HG02852 (cell line): ENCODE measurements around the gene ITGAV.

Experiments used
- ATAC-seq: cut with Tn5 transposase; IDR thresholded peaks from one replicate; pipeline ENCODE4 v1.9.1; 2021; ENCODE audit warnings: mild to moderate bottlenecking, moderate library complexity; ENCODE audit not compliant: unreplicated experiment

The ITGAV gene

GRCh38 chr2:186612026-186612425 is 22.2 kb downstream of the ITGAV start:
- no peak for ATAC-seq

DNA sequence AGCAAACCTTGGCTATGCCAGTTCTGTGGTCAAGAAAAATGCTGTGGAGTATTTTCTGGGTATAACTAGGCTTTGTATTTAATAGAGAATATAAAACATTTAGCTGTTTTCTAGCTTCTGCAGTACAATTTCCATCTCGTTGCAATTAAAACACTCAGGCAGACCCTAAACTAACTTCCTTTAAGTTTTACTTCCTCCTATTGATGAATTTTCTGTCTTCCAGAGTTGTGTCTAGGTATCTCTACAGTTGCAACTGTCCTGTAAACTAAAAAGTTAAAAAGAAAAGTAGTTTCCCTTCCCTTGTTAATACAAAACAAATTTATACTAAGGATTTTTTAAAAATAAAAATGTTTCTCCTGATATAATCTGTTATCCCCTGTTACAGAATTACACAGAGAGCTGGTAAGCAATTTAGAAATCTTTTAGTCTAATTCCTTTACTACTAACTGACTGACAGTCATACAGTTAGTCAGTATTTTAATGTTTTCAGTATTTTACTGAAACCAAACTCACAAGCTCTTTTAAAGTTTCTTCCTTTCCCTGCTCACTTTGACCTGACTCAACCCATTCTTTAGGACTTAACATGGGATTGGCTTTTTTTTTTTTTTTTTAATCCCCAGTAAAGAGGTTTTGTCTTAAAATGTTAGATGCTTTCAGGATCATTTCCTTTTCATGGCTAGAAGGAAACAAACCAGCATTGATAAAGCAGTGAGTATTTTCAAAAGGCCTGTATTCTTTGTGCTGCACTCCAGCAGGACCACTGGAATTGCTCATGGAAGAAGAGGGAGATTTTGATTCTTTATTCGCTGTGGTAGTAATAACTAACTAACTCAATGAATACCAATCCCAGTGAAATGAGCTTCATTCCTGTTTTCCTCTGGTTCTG is 22.9 kb downstream of the ITGAV start:
- peak; percentile 56 for ATAC-seq

DNA sequence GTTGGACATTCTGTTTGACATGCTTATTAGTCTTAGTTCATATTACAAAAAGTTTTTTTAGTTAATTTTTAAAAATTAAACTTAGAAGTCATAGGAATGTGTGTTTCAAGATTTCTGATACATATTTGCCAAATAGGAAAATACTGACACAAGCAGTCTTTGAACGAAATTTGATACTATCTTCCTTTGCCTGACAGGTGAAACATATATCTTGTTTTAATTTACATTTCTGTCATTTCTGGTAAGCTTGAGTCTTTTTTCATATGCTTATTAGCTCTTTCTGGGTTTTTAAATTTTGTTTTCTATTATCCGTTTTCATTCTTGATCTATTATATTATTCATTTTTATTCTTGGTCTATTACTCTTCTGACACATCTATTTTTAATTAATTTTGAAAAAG is 24.5 kb downstream of the ITGAV start:
- no peak for ATAC-seq

GRCh38 chr2:186617148-186617547 is 27.3 kb downstream of the ITGAV start:
- no peak for ATAC-seq

DNA sequence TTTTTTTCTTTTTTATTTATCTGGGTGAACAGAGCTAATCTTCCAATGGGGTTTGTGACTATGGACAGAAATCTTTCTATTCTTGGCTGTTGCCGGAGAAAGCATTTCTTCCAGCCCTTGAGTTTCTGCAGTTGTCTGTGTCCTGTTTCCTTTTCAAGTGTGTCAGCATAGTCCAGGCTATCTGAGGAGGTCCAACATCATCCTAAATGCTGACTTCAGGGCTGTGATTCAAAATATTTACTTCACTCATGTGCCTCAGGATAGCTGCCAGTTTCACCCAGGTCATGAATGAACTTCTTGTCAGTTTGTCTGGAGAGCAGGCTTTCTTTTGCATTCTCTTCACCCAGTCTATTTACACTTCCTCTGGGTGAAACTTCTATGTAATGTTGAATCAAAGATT is 27.9 kb downstream of the ITGAV start:
- ATAC-seq: no peak

GRCh38 chr2:186618696-186619095 is 28.8 kb downstream of the ITGAV start:
- no peak for ATAC-seq

DNA sequence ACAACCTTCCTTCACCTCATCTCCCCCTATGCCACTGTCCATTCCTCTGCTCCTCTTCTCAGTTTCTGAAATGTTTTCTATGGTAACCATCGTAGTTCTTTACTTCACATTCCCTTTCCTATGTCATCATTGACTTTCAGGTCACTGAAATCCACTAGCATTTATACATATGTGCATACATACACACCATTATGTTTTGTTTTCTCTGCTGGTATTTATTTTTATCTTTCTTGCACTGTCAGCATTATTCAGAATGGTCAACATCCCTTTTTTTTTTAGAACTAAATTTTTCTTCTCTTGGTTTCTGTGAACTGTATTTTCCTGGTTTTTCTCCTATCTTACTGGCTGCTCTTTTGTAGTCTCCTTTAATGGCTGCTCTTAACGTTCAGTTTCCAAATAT is 33.2 kb downstream of the ITGAV start:
- no peak for ATAC-seq

- ATAC-seq: no peak
Measured at GRCh38 chr2:186624276-186624675, 34.4 kb downstream of the ITGAV start.

DNA sequence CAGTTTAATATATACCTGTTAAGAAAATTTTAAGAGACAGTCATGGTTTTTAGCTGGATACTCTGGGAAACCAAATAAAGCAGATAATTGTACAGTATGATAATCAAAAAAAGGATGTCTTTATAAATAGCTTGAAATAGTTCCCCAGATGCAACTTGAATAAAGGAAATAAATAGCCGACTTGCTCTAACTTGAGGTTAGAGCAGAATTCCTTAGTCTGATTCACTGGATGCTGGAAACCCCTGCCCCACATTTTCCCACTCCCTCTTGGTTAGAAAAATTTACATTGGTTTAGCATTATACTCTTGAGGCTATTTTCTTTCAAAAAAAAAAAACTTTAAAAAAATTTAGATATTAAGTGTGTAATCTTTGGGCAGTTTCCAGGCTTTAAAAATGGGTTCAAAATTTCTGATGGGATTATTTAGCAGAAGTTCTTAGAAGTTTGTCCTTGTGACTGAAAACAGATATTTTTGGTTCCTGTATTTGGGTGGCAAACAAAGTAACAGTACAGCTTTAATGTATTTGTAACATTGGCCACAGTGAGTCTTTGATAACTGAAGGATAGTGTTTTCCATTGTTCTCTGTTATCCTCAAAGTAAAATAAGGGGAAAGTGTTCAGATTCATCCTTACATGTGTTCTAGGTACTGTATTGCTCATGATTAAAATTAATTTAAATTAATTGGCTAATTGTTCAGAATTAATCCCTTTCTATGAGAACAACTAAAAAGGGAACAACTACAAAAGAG is 39.6 kb downstream of the ITGAV start:
- no peak for ATAC-seq

DNA sequence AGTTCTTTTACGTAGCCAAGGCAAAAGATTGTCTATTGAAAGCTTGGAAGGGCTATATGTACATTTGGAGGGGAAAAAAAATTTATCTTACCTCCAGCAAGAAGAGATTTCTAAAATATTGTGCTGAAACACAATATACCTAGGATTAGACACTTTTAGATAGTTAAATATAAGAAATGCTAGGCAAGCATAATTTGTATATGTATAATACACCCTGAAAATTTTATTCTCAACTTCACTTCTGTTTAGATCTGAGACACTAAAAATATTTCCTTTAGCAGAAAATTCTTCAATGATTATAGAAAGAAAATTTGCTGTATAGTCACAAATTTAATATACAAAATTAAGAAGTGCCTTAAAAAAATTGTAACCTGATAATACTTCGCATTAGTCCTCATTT is 42.6 kb downstream of the ITGAV start:
- no peak for ATAC-seq

DNA sequence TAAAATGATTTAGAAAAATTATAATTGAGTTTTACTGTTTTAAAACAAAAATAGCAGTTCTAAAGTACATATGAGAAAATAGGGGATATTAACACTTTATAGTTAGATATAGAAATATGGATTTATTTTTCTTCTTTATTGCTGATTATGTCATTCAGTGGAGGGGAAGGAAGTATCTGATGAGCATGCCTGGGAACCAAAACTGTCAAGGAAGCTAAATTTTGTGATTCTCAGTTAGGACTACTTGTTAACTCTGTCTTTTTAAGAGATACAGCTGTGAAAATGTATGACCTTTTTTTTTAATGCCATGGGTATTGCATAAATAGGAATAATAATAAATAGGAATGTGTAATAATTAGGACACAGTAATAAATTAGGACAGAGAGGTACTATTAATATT is 44.8 kb downstream of the ITGAV start:
- no peak for ATAC-seq

DNA sequence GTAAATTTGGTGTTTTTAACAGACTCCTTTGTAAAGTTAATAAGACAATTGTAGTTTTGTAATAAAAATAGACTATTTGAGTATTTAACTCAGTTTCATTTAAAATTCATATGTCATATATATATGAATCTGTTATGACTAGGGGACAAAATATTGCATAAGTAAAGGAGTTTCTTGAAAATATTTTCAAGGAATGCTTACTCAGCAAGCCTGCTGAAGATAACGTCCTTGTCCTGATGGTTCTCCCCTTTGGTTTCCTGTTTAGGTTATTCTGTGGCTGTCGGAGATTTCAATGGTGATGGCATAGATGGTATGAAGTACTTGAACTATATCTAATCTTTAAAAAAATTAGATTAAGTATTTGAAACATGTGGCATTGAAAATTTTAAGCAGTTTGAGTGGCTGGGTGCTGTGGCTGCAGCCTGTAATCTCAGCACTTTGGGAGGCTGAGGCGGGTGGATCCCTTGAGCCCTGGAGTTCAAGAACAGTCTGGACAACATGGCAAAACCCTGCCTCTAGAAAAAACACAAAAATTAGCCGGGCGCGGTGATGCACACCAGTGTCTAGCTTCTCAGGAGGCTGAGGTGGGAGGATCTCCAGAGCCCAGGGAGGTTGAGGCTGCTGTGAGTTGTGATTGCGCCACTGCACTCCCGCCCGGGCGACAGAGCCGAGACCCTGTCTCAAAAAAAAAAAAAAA is 47.1 kb downstream of the ITGAV start:
- ATAC-seq: no peak

DNA sequence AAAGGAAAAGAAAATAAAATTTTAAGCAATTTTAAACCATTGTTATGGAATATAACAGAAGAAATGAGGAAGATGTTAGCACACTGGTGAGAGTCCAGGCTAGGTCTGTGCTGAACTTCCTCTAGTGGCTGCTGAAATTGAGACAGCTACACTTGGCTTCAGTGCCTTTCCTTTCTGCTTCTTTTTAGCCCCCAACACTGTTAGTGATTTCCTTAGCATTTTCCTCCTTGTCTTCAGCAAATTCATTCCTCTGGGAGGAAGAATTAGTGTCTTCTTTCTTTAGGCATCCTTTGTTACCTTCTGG is 47.6 kb downstream of the ITGAV start:
- ATAC-seq: no peak

GRCh38 chr2:186639939-186640338 is 50.1 kb downstream of the ITGAV start:
- peak; percentile 73 for ATAC-seq

DNA sequence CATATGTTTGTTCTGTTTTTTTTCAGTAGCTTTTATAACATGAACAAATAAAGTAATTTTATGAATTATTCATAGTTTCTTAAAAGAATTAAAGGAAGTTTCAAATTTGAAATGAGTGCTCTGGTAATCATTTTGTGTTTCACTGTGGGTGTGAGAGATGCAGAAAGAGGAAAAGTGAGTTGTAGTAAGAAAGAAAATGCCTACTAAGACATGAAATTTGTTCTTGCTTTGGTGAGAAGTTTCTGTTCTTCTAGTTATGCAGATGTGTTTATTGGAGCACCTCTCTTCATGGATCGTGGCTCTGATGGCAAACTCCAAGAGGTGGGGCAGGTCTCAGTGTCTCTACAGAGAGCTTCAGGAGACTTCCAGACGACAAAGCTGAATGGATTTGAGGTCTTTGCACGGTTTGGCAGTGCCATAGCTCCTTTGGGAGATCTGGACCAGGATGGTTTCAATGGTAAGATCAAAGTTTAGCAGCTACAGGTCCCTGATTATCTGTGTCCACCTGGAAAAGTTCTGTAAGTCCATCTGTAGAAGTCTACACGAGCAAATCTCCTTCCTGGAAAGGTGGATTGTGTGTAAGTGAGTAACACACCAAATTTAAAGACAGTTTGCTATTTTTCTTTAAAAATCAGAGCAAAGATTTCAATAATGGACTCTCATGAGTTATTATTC is 51.4 kb downstream of the ITGAV start:
- peak; percentile 32 for ATAC-seq

DNA sequence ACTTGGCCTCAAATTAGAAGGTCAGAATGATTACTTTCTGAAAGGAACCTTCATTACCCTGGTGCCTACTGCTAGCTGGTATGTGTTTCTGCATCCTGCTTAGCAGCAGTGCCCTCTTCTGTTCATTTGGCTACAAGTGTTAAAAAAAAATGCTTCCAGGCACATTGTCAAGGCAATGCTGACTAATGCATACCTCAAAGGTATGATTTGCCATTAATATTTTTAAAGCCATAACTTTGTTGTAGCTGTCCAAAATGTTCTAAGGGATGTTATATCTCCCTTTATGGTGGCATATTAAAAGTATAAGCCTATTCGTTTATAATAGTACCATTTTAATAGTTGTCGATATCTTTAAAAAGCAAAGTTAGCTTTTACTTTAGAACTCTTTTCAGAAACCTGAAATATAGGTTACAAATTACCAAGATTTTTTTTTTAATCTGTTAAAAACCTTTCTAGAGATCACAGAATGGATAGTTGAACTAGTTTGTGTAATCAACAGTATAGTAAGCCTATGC is 52.0 kb downstream of the ITGAV start:
- ATAC-seq: peak; percentile 69

GRCh38 chr2:186644791-186645190 is 54.9 kb downstream of the ITGAV start:
- no peak for ATAC-seq

DNA sequence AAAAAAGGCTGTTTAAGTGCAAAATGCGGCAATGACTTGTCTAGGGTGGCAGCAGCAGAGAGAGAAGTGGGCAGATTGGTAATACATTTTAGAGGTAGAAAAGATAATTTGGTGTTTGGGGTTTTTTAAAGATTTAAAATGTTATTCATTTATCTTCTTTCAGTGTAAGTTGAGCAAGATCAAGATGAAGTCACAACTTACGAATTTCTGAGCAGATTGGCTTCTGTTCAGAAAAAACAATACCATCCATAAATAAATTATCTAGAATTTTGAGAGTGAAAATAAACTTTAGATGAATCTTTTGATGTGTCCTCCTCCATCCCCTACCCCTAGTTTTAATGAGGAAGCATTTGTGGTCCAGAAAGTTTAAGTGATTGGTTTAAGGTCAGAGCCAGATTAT is 56.1 kb downstream of the ITGAV start:
- no peak for ATAC-seq

DNA sequence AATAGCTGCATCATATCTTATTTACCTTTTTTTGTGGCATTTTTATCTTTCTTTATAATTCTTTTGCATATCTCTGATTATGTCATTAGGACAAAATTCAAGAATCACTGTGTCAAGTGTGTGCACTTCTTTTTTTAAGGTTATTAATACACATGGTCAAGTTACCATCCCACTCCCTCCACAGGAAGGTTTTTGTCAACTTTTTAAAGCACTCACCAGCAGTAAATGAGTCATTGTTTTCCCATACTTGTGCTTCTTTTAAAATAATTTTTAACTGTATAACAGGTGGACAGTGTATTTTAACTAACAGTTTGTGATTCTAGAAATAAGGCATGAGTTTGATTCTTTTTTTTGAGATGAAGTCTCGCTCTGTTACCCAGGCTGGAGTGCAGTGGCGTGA is 58.3 kb downstream of the ITGAV start:
- no peak for ATAC-seq

GRCh38 chr2:186653511-186653910 is 63.7 kb downstream of the ITGAV start:
- no peak for ATAC-seq

DNA sequence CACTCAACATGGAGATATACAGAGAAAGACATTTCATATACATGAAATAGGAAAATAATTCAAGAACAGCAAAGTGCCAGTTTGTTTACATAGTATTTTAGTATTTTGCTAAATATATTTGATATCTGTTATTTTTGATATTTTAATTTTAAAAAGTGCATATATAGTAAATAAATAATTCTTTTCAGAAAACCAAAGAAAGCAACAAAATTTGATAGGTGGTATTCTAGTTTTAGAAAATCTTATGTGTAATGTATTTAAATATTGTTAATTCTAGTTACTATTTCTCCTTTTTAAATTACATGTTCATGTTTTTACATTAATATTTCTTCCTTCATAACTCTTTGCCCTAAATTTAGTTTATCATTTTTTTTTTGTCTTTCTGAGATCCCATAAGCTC is 69.5 kb downstream of the ITGAV start:
- ATAC-seq: no peak
